ENCODE results near the gene AKAP8L.

The AKAP8L gene

DNA sequence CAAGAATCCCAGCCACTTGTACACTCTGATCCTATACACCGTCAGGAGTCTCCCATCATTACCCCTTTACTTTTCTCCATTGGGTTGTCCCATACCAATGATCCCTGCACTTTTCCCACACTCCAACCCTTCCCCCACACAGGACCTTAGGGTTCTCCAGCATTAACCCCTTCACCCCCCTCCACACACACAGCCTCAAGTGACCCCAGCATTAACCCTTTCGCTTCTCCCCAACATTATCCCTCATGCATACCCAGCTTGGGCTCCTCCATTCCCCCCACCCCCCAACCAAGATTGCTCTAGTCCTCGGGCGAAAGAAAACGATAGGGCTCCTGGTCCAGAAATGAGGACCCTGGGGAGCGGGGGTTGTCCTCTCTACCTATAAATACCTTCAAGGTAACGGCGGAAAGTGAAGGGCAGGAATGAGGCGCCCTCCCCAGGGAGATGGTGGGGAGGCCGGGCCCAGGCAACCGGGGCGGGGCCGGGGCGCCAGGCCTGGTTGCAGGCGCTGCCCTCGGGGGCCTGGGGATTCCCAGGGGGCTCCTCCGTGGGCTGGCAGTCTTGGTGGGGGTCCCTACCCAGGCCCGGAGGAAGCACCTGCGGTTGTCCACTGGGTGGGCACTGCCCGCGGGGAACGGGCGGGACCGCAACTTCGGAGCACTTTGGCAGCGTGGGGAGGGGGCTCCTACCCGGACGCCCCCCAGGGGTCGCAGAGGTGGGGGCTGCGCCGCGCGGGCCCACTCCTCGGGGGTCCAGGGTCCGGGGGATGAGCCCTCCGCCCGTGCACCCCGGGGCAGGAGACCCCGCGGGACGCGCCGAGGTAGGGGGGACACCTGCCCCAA, 30.2 kb upstream of the AKAP8L start:
- no peak for DNase-seq (ENCODE audit: low read depth)

DNA sequence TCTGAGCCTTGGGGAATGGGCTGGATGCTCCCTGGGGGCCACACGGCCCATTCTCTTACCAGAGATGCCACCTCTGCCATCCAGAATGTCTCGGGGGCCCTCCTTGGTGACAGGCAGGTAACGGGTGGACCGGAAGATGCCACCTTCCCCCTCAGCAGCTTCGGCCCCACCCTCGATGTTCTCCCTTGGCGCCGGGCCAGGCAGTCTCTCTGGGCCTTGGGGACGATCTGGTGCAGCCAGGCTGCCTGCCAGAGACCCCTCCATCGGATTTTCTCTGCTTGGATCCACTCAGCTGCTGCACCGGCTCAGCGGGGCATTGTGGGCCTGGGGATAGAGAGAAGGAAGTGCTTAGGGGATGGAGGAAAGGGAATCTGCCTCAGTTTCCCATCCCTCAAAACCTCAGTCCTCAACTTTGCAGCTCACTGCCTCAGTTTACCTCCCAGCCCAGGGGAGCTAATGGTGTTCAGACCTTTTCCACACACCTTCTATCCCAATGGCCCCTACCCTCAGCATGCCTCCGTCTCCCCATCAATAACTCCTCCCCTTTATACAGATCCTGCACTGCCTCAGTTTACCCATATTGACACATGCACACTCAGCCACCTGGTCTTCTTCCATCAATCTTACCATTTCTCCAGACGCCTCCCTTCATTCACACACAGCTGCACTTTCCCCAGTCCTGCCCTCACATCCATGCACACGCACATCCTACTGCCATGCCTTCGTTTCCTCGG, 29.4 kb upstream of the AKAP8L start:
- DNase-seq (ENCODE audit: low read depth): no peak

DNA sequence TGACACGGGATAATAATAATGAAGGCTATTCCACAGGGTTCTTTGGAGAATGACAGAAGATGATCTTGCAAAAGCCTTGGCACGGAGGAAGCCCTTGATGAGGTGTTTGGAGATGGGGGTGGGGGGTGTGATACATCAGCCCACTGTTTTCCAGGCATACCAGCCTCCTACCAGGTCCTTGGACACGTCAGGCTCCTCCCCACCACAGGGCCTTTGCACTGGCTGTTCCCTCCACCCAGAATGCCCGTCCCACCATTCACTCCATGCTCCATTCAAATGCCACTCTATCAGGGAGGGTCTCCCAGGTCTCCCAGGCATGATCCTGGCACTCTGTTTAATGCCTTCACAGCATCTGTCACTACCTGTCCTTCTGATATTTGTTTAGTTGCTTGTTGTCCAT, 28.3 kb upstream of the AKAP8L start:
- no peak for DNase-seq (ENCODE audit: low read depth)

DNA sequence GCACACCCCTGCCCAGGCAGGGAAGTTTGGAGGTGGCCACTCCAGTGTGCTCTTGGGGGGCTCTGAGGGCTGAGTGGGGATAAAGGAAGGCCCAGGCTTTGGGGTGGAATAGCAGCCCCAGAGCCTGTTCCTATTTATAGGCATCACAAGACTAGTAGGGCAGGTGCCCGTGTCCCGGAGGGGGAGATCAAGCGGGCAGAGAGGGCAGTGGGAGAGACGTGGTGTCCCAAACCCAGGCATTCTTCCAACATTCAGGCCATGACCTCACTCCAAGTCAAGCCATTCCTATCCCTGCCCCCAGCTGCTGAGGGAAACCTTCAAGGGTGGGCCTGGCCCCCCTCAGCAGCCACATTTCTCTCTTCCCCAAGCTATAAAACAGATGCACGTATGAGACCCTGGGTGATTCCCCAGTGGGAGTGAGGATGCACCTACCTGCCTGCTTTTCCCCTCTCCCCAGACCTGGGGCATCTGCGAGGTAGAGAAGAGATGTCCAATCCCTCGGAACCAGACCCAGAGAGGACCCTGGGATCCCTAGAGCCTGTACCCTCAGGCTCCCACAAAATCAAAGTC, 27.1 kb upstream of the AKAP8L start:
- DNase-seq (ENCODE audit: low read depth): no peak

- no peak for DNase-seq (ENCODE audit: low read depth)
Observed at GRCh38 chr19:15445227-15445605, 26.4 kb upstream of the AKAP8L start.

DNA sequence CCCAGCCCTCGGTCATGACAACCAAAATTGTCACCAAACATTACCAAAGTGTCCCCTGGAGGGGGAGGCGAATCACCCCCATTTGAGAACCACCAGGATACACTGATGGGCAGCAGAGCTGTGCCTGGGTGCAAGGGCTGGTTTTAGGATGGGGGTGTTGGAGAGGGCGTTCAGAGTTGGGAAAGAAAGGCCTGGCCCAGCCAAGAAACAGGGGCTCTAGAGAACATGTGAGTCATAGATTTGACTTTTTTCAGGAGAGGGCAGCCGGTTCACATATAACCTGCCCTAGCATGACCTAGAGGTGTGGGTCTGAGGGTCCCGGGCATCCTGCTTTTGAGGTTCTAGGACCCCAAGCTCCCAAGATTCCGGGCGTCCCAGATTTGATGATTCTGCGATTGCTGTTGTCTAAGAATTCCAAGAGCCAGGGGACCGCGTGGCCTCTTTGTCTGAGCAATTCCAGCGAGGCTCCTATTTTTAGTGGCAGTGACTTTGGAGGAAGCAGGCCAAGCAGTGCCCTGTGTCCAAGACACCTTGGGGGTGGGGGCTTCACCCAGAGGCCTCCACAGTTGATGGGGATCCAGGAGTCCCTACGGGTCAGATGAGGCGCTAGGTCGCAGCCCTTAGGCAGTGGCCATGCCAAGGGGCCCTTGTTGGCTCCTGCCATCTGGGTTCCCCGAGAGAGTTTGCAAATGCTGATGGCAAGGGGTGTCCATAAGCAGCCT, 25.9 kb upstream of the AKAP8L start:
- no peak for DNase-seq (ENCODE audit: low read depth)

GRCh38 chr19:15443838-15444237, 25.1 kb upstream of the AKAP8L start:
- DNase-seq (ENCODE audit: low read depth): no peak

DNA sequence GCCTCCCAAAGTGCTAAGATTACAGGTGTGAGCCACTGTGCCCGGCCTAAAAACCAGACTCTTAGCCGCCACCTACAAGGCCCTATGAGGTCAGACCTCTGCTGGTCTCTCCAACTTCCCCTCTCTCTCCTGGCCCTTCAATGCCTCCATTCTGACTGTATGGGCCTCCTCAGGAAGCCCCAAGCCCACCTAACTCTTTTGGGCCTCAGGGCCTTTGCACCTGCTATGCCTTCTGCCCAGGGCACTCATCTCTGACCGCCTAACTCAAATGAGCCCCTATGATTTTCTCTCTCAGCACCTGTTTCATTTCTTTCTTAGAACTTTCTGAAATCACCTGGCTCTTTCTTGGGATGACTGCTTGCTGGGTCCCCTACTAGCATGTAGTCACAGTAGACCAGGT, 24.5 kb upstream of the AKAP8L start:
- DNase-seq (ENCODE audit: low read depth): no peak

DNA sequence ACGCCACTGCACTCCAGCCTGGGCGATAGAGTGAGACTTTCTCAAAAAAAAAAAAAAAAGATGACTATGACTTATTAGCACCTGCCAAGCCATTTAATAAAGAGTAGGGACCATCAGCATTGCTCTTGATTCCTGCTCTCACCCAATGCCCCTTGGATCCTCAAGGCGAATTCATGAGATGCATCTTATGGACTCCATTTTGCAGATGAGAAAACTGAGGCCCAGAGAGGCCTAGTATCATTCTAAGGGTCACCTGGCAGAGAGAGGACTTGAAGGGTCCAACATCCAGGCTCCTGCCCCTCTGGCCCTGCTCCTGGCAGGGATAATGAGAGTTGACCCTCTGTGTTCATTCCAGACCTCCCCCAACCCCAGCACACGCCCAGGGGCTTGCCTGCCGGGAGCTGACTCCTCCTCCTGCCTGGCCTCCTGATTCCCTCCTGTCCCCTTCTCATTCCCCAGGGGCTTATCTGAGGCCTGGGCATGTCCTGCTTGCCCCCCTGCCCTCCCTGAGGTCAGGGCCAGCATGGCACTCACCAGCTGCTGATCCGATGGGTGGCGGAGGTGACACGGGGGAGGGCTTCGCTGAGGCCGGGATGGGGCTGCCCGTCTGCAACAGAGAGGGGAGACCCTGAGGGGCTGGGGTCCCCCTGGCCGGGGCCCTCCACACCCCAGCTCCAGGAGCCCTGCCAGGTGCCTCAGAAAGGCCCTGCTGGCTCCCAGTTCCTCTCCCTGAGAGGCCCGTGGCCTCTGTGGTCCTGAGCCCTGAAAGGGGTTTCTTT, 23.5 kb upstream of the AKAP8L start:
- DNase-seq (ENCODE audit: low read depth): no peak

DNA sequence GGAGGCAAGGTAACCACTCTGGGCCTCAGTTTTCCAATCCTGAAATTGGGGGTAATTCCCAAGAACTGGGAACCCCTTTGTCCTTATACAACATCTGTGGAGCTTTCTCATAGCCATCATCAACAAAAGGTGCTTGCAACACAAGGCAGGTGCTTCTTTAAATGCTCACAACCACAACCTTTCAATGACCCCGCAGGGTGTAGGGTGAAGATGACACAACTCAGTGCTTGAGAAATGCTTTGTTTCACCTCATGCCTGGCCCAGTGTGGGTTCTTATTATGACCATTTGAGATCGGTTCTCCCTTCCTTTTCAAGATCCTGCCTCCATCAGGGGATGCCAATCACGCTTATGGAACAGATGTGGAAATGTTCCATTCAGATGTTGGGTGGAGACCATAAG, 22.5 kb upstream of the AKAP8L start:
- DNase-seq (ENCODE audit: low read depth): no peak

DNA sequence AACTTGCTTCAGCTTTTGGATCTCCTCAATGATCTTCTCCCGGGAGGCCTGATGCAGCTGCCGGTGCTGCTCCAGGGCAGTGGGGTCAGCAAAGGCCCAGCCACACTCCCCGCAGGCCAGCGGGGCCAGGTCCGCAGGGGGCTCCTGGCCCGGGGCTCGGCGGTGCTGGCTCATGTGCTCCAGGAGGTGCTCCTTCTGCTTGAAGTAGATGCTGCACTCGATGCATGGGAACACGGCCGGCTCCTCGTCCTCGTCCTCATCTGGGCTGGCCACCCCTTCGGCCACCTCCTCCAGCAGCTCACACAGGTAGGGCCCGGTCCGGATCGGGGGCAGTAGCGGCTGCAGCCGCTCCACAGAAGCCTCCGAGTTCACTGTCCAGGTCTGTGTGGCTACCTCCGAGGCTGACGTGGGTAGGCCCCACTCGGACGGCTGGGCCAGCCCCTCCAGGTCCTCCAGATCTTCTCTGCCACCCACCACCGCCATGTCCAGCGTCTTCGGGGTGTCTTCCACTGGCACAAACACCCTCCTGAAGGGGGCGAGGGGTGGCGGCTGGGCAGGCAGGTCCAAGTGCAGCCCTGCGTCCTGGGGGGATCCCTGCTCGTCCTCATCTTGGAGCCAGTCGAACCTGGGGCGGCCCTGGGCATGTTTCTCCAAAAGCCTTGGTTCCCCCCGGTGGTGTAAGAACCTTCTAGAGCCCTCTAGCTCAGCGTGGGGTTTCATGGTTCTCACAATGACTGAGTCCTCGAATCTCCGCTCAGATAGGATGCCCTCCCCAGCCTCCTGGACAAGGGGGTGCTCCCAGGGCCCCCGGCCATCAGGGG, 21.2 kb upstream of the AKAP8L start:
- DNase-seq (ENCODE audit: low read depth): no peak

DNA sequence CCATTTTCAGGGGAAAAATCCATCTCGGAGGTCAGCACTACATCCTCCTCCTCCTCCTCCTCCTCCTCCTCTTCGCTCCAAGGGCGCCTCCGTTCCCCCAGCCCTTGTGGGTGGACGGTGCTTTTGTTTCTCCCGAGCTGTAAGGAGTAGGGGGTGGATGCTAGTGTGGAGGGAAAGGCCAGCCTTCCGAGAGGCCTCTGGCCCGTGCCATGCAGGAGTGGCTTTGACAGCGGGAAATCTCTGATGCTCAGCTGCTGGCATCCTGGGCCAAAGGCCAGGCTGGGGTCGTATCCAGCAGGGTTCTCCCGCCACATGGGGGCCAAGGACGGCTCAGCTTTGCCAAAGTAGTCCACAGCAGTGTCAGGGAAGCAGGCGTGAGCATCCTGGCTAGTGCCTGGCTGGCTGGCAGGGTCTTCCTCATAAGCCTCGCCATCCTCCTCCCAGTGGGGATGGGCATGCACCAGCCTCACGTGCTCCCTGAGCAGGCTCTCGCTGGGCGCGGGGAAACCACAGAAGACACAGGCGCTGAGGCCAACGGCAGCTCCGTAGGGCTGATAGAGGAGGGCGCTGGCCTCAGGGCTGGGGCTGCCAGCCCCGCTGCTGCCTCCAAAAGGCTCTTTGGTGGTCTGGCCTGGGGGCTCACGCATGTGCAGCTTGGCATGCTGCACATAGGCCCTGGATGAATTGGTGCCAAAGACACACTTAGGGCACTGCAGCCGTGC, 20.5 kb upstream of the AKAP8L start:
- no peak for DNase-seq (ENCODE audit: low read depth)

- no peak for DNase-seq (ENCODE audit: low read depth)
Observed at GRCh38 chr19:15438577-15438976, 19.8 kb upstream of the AKAP8L start.

GRCh38 chr19:15438124-15438496, 19.3 kb upstream of the AKAP8L start:
- no peak for DNase-seq (ENCODE audit: low read depth)

GRCh38 chr19:15437355-15438123, 18.8 kb upstream of the AKAP8L start:
- no peak for DNase-seq (ENCODE audit: low read depth)

GRCh38 chr19:15436826-15437110, 18.0 kb upstream of the AKAP8L start:
- no peak for DNase-seq (ENCODE audit: low read depth)

DNA sequence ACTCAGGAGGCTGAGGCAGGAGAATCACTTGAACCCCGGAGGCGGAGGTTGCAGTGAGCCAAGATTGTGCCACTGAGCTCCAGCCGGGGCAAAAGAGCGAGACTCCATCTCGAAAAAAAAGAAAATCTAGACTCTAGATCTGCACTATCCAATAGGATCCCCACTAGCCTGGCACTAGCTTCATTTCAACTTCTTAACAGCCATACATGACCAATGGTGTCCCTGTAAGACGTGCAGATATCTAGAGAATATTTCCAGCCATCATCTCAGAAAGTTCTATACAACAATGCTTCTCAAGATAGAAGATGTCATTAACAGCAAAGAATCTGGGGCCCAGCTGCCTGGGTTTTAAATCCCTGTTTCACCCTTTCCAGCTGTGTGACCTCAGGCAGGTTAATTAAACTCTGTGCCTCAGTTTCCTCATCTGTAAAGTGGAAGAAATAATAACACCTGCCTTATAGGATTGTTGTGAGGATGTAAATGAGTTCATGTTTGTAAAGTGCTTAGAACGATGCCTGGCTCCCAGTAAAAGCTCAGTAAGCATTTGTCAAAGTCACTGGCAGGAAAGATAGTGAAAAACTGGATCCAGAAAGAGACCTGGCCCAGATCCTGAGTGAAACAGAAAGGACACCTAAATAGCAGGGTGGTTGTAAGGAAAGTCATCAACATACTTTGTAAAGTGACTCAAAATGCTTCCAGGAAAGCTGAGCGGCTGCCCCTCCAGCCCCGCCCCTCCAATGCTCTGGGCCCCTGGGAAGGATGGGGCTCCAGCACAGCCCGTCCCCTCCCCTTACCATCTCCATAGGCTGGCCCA, 17.4 kb upstream of the AKAP8L start:
- no peak for DNase-seq (ENCODE audit: low read depth)

DNA sequence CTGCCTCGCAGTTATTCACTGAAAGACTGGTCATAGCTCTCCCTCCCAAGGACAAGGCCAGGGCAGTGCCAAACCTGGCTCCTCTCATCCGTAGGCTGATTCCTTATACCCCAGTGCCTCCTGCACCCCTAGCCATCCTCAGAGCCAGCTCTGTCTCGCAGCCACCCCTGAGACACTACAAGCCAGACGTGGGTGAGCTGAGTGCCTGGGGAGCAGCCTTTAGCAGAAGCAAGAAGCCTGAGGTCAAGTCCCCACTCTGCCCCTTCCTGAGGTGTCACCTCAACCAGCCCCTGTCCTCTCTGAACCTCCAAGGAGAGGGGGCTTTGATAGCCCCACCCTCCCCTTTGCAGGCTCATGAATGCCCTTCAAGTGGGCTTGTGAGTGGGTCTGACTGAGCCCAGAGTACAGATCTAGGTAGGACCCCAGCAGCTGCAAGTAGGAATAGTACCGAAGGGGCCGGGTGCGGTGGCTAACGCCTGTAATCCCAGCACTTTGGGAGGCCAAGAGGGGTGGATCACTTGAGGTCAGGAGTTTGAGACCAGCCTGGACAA, 14.8 kb upstream of the AKAP8L start:
- no peak for DNase-seq (ENCODE audit: low read depth)

Measured in activated T-helper 9 cell treated with anti-CD3 and anti-CD28 coated beads, Interleukin-2, amount 50 U/mL, for 16 hours (primary cell).